RWPE2 (cell line): ENCODE measurements around the gene OTOP3.

ENCODE experiments used
- ATAC-seq: fragments of 200-7000 bp; cut with Tn5 transposase; 3 replicates; pipeline ENCODE4 v1.9.1; 2021; ENCODE audit warnings: low read depth
- DNase-seq: peaks from one replicate; pipeline ENCODE4 v3.0.0-alpha.2; 2020; ENCODE audit warnings: low spot score
- H3K27ac ChIP-seq: fragments of 450-650 bp; 2 replicates; pipeline ENCODE4 v1.5.1; 2017; ENCODE audit warnings: mild to moderate bottlenecking; ENCODE audit not compliant: poor library complexity, severe bottlenecking
- H3K27me3 ChIP-seq: fragments of 250-450 bp; sonication (Bioruptor Pico); 2 replicates; pipeline ENCODE4 v1.5.1; 2021; ENCODE audit warnings: mild to moderate bottlenecking, moderate library complexity; ENCODE audit not compliant: insufficient read depth, poor library complexity, severe bottlenecking
- H3K36me3 ChIP-seq: fragments of 250-450 bp; sonication (Bioruptor Pico); 2 replicates; pipeline ENCODE4 v1.5.1; 2020; ENCODE audit warnings: low read depth, mild to moderate bottlenecking, moderate library complexity
- H3K4me1 ChIP-seq: fragments of 250-450 bp; sonication (Bioruptor Pico); 2 replicates; pipeline ENCODE4 v1.5.1; 2021; ENCODE audit warnings: mild to moderate bottlenecking, moderate library complexity; ENCODE audit not compliant: insufficient read depth, poor library complexity, severe bottlenecking
- H3K4me3 ChIP-seq: fragments of 250-450 bp; sonication (Bioruptor Pico); 2 replicates; pipeline ENCODE4 v1.5.1; 2021; ENCODE audit warnings: mild to moderate bottlenecking, moderate library complexity; ENCODE audit not compliant: severe bottlenecking
- H3K9me3 ChIP-seq: fragments of 250-450 bp; sonication (Bioruptor Pico); 2 replicates; pipeline ENCODE4 v1.5.1; 2021; ENCODE audit warnings: mild to moderate bottlenecking, moderate library complexity; ENCODE audit not compliant: severe bottlenecking
- TF ChIP-seq, protein P1 (sequence below): fragments of 450-650 bp; IDR thresholded peaks from one replicate; pipeline ENCODE4 v1.5.1; 2017; ENCODE audit warnings: mild to moderate bottlenecking, moderate library complexity; ENCODE audit not compliant: poor library complexity, severe bottlenecking

Gene OTOP3

DNA sequence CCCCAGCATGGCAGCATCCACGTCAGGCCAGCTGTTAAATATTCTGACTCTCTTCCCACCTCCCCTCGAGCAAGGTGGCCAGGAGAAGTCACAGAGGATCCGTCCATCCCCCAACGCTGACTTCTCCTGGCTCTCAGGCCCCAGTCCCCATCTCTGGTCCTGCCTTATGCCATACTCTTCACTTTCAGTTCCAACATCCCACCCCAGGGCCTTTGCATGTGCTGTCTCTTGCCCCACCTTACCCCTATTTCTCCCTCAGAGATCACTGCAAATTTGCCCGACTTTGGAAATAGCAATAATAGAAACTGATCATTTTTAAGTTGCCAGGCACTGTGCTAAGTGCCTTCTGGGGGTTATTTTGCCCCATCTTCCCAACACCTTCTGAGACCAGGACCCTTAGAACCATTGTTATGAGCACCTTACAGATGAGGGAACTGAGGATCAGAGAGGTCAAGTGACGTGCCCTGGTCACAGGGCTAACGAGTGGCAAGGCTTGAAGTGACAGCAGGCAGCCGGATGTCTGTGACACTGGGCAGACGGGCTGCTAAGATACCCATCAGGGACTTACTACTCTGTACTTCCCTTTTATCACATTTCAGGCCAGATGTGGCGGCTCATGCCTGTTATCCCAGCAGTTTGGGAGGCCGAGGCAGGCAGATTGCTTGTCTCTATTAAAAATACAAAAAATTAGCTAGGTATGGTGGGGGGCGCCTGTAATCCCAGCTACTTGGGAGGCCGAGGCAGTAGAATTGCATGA, 19.1 kb downstream of the OTOP3 start:
- Histone ChIP-seq H3K9me3 (no peaks in the 10 kb centered on the region), H3K4me1 (peaks cover 12% of the 10 kb centered on the region), H3K27me3 (no peaks in the 10 kb centered on the region), H3K4me3 (no peak overlapping the region), H3K27ac (no peak overlapping the region), H3K36me3 (no peaks in the 10 kb centered on the region)
- DNase-seq (no peak), ATAC-seq (no peak)
- TF ChIP-seq, protein P1, sequence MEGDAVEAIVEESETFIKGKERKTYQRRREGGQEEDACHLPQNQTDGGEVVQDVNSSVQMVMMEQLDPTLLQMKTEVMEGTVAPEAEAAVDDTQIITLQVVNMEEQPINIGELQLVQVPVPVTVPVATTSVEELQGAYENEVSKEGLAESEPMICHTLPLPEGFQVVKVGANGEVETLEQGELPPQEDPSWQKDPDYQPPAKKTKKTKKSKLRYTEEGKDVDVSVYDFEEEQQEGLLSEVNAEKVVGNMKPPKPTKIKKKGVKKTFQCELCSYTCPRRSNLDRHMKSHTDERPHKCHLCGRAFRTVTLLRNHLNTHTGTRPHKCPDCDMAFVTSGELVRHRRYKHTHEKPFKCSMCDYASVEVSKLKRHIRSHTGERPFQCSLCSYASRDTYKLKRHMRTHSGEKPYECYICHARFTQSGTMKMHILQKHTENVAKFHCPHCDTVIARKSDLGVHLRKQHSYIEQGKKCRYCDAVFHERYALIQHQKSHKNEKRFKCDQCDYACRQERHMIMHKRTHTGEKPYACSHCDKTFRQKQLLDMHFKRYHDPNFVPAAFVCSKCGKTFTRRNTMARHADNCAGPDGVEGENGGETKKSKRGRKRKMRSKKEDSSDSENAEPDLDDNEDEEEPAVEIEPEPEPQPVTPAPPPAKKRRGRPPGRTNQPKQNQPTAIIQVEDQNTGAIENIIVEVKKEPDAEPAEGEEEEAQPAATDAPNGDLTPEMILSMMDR = no peak

GRCh38 chr17:74956093-74956492, 20.4 kb downstream of the OTOP3 start:
- Histone ChIP-seq H3K36me3 (no peaks in the 10 kb centered on the region), H3K9me3 (no peaks in the 10 kb centered on the region), H3K27ac (no peak overlapping the region), H3K4me3 (no peak overlapping the region), H3K4me1 (peaks cover 4% of the 10 kb centered on the region), H3K27me3 (no peaks in the 10 kb centered on the region)
- TF ChIP-seq, protein P1 = no peak
- DNase-seq (no peak), ATAC-seq (no peak)

GRCh38 chr17:74957935-74958740, 22.4 kb downstream of the OTOP3 start:
- TF ChIP-seq, protein P1 = peak; percentile 90
- Histone ChIP-seq H3K27me3 (no peaks in the 10 kb centered on the region), H3K4me1 (peaks cover 4% of the 10 kb centered on the region), H3K9me3 (no peaks in the 10 kb centered on the region), H3K27ac (no peak overlapping the region), H3K36me3 (no peaks in the 10 kb centered on the region), H3K4me3 (no peak overlapping the region)
- ATAC-seq (peak; percentile 42; the same call in 2 of the 3 replicates), DNase-seq (no peak)

- no peaks in the 10 kb centered on the region for H3K36me3 ChIP-seq
Observed at GRCh38 chr17:74959826-74960515, 24.3 kb downstream of the OTOP3 start.

More at GRCh38 chr17:74959826-74960515, 24.3 kb downstream of the OTOP3 start:
- TF ChIP-seq, protein P1 = no peak
- ATAC-seq (peak; percentile 38), DNase-seq (no peak)
- Histone ChIP-seq H3K4me1 (peaks cover 4% of the 10 kb centered on the region), H3K4me3 (no peak overlapping the region), H3K9me3 (no peaks in the 10 kb centered on the region), H3K27me3 (no peaks in the 10 kb centered on the region), H3K27ac (no peak overlapping the region)
